ENCODE data around the gene CRIP3. TPM values are rescaled to one million over a fixed set of nuclear protein-coding genes. Genes with fewer than 3 reads are reported as not detected.
"Not testable (repeated sequence)": the region's sequence is repeated elsewhere in the genome, so short reads cannot be mapped to it uniquely, and the experiment has no call there.

CRIP3 gene
- polyA plus RNA-seq, 10 donors: 0.43 to 1.5 (median 1.0) TPM

- DNase-seq: no peak
Measured at GRCh38 chr6:43307451-43308100, 1.1 kb downstream of the CRIP3 start.

DNA sequence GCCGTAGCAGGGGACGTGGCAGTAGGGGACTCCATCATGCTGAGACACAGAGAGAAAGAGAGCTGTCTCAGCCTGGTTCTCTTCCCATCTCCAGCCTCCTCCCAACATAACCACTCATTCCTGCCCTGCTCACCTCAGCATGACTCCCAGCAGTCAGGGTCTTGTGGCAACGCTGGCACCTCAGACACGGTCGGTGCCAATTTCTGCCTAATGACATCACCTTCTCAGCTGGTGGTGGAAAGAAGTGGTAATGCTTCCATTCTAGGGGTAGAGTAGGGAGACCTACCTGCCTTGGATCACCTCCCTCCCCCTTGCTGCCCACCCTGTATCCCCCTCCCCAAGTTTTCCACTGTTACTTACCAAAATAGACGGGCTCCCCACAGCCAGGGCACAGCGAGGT lies 2.5 kb downstream of the CRIP3 start:
- no peak for DNase-seq

GRCh38 chr6:43304882-43305281 lies 3.7 kb downstream of the CRIP3 start:
- DNase-seq: no peak

- no peak for DNase-seq
Measured at GRCh38 chr6:43304361-43304760, 4.3 kb downstream of the CRIP3 start.

DNA sequence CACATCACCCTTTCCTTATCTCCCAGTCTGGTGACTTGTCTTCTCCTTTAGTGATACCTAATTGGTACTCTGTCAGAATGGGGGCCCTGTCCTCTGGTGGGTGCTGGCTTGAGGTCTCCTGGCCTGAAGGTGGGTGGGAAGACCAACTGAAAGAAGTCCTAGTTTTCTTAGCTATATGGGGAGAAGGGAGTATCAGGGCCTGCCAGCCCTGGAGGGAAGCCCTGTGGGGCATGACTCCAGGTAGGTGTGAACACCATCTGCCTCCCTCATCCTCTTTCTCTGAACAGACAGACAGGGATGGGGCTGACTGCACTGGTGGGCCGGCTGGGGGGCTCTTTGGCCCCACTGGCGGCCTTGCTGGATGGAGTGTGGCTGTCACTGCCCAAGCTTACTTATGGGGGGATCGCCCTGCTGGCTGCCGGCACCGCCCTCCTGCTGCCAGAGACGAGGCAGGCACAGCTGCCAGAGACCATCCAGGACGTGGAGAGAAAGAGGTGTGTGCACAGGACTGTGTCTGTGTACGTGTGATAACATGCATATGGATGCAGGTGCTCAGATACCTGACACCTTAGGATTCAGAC lies 4.8 kb downstream of the CRIP3 start:
- DNase-seq: no peak

DNA sequence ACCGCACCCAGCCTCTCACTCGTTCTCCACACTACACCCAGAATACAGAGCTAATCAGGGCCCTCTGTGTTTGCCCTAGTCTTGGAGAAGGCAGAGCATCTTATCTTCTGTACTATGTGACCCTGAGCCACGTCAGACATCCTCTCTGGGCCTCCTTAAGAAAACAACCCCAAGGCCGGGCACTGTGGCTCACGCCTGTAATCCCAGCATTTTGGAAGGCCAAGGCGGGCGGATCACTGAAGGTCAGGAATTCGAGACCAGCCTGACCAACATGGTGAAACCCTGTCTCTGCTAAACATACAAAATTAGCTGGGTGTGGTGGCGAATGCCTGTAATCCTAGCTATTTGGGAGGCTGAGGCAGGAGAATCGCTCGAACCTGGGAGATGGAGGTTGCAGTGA lies 5.6 kb downstream of the CRIP3 start:
- not testable (repeated sequence) for DNase-seq

DNA sequence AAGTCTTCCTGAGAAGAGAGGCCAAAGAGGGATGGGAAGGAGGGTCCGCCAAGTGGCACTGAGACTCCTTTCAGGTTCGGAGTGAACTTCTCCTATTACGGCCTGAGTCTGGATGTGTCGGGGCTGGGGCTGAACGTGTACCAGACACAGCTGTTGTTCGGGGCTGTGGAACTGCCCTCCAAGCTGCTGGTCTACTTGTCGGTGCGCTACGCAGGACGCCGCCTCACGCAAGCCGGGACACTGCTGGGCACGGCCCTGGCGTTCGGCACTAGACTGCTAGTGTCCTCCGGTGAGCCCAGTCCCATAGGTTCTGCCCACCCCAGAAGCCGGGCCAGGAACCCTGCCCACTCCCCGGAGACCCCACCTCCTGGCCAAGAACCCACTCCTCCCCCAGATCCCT lies 6.5 kb downstream of the CRIP3 start:
- DNase-seq: no peak

GRCh38 chr6:43301081-43301870 lies 7.3 kb downstream of the CRIP3 start:
- DNase-seq: no peak

GRCh38 chr6:43299338-43300293 lies 9.0 kb downstream of the CRIP3 start:
- DNase-seq: no peak

DNA sequence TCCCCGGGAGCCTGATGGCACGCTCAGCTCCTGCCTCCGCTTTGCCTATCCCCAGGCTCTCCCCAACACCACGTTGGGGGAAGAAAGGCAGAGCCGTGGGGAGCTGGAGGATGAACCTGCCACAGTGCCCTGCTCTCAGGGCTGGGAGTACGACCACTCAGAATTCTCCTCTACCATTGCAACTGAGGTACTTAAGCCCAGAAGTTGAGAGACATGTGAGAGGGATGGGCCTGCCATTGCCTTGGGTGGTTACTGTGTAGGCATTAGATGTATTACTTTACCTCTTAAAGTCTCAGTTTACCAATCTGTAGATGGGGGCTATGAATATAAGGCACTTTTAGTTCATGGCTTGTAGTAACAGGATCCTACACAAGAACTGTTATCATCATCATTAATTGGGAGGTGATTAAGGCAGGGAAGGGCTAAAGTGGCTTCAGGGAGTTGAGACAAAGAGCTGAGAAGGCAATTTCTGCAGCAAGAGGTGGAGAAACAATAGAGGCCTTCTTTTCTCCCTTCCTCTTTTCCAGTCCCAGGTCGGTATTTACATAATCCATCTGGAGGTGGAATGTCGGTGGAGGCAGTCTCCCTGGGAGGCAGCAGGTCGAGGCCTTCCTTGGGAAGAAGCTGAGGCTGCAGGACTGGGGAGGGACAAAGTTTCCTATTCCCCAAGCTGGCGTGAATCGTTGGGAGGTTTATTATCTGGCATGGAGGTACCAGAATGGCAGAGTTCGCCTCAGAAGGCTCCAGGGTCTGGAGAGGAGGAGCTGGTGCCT lies 9.9 kb downstream of the CRIP3 start:
- no peak for DNase-seq

- no peak for DNase-seq
Measured at GRCh38 chr6:43297644-43298564, 10.7 kb downstream of the CRIP3 start, which contains the start of gene SLC22A7. SLC22A7 (plus strand) TSS chr6:43298260; CDS start chr6:43298359, 99 bp downstream.

DNA sequence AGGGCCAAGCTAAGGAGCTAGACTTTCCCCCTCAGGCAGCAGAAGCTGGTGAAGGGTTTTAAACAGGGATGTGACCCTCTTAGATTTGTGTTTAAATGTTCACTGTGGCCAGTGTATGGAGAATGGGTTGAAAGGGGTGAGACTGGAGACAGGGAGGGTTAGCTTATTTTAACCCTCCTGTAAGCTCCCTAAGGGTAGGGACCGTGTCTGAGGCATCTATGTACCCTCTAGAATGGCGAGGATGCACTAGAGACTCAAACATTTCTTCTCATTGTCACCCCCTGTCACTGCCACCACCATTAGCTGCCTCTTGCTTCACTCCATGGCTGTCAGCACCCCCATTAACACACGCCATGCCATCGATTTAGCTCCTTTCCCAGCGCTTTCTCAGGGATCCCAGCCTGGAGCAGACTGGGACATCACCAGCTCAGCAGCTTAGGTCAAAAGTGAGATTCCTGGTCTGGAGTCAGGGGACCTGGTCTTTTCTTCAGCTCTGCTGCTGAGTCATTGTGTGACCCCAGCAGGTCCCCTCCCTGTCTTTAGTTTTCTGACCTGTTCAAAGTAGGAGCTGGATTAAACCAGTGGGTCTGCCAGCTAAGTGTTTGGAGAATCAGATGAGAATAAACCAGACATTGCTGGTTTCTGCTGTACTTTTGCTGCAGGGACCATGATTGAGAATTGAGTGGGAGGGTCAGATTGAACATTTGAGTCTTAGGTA lies 11.7 kb downstream of the CRIP3 start:
- DNase-seq: no peak

GRCh38 chr6:43295456-43295855 lies 13.2 kb downstream of the CRIP3 start:
- DNase-seq: no peak

- DNase-seq: no peak
Measured at GRCh38 chr6:43294536-43294935, 14.1 kb downstream of the CRIP3 start.

GRCh38 chr6:43293698-43294097 lies 14.9 kb downstream of the CRIP3 start:
- DNase-seq: no peak

GRCh38 chr6:43292763-43293318 lies 15.8 kb downstream of the CRIP3 start:
- no peak for DNase-seq

- DNase-seq: no peak
Measured at GRCh38 chr6:43292341-43292740, 16.3 kb downstream of the CRIP3 start.

DNA sequence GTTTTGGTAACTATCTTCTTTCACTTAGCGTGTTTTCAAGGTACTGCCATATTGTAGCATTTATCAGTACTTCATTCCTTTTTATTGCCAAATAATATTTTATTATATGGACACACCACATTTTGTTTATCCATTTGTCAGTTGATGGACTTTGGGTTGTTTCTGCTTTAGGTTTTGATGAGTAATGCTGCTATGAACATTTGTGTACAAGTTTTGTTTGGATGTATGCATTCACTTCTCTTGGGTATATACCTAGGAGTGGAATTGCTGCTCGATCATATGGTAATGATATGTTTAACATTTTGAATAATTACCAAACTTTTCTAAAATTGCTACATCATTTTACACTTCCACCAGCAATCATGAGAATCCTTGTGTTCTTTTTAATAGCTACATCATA lies 16.9 kb downstream of the CRIP3 start:
- DNase-seq: no peak

- no peak for DNase-seq
Measured at GRCh38 chr6:43290905-43291355, 17.7 kb downstream of the CRIP3 start.

Data from muscle of back (tissue), 11 donors.